Suprapubic skin (tissue), 4 donors: ENCODE results near the gene DUS1L. TPM values are rescaled to one million over a fixed set of nuclear protein-coding genes. Genes with fewer than 3 reads are reported as not detected.

Source experiments
- DNase-seq, 2 donors: peaks; one replicate each; pipeline ENCODE4 v3.0.0-alpha.2; 2019; ENCODE audit warnings: low spot score in 2 of 2
- H3K27ac ChIP-seq: fragments of 200-600 bp; sonication (generic); one replicate; pipeline ENCODE4 v1.5.1; 2019
- H3K27me3 ChIP-seq: fragments of 200-600 bp; sonication (generic); one replicate; pipeline ENCODE4 v1.5.1; 2019
- H3K36me3 ChIP-seq: fragments of 200-600 bp; sonication (generic); one replicate; pipeline ENCODE4 v1.5.1; 2019
- H3K4me1 ChIP-seq: fragments of 200-600 bp; sonication (generic); one replicate; pipeline ENCODE4 v1.5.1; 2019
- H3K4me3 ChIP-seq: fragments of 200-600 bp; sonication (generic); one replicate; pipeline ENCODE4 v1.5.1; 2019; ENCODE audit warnings: mild to moderate bottlenecking
- H3K9me3 ChIP-seq: fragments of 200-600 bp; sonication (generic); one replicate; pipeline ENCODE4 v1.5.1; 2019
- EP300 ChIP-seq: sonication (generic); formaldehyde crosslinking; IDR thresholded peaks from one replicate; pipeline ENCODE4 v1.6.1; 2017; ENCODE audit warnings: antibody characterized with exemption
- POLR2A ChIP-seq, 2 donors: fragments of 450-650 bp; IDR thresholded peaks; one replicate each; pipeline ENCODE4 v1.6.1; 2017; ENCODE audit warnings: antibody characterized with exemption in 2 of 2, mild to moderate bottlenecking in 2 of 2, moderate library complexity in 2 of 2
- POLR2AphosphoS5 ChIP-seq, 3 donors: sonication (generic); formaldehyde crosslinking; IDR thresholded peaks; one replicate each; pipeline ENCODE4 v1.6.1; 2017; ENCODE audit warnings: antibody characterized with exemption in 3 of 3
- WGBS: methylation state at CpG from one replicate; pipeline ENCODE4 v1.1.5; 2018; 5-methylcytosine and 5-hydroxymethylcytosine counted together
- total RNA-seq, 4 donors: library from RNA; depleted of rRNA; stranded (reverse); fragments of >200 nt; gene quantifications; one replicate each; pipeline ENCODE4 v1.1.0, GENCODE V29; 2016
- TF ChIP-seq, protein P1 (sequence below), 2 donors: fragments of 200-600 bp in 1 of 2; fragments of 450-650 bp in 1 of 2; sonication (generic) in 1 of 2; IDR thresholded peaks; one replicate each; pipeline ENCODE4 v1.5.1; 2016 to 2019; ENCODE audit warnings: antibody characterized with exemption in 2 of 2, mild to moderate bottlenecking in 1 of 2, moderate library complexity in 1 of 2

The DUS1L gene
- total RNA-seq, 4 donors from 2014 or later = 79.3 to 176 (median 108) TPM

DNA sequence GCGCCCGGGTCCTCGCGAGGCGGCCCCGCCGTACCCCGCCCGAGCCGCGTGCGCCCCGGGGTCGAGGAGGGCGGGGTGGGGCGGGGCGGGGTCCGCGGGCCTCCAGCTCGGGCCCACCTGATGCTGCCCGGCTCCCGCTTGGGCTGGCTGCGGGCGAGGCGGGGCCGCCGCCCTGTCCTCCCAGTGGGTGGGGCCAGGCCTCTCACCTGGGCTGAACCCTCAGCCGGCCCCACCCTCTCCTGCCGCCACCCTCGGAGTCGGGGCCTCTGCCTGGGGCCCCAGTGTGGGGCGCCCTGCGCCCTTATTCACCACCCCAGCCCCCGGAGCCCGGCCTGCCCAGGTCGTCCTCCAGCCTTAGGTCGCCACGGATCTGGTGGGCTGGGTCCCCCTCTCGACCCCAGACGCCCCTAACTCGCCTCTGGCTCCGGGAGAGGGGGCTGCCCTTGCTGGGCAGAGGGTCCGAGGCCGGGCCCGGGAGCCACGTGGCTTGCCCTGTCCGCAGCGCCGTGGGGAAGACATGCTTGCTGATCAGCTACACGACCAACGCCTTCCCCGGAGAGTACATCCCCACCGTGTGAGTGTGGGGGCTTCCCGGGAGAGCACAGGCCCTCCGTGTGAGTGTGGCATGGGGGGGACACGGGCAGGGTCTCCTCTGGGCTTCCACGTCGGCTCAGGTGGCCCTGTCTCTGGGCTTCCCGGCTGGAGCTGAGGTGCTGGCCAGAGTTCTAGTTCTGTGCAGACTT lies 33.5 kb downstream of the DUS1L start:
- H3K27ac ChIP-seq = no peak overlapping the region
- H3K27me3 ChIP-seq = peaks cover 7% of the 10 kb centered on the region

DNA sequence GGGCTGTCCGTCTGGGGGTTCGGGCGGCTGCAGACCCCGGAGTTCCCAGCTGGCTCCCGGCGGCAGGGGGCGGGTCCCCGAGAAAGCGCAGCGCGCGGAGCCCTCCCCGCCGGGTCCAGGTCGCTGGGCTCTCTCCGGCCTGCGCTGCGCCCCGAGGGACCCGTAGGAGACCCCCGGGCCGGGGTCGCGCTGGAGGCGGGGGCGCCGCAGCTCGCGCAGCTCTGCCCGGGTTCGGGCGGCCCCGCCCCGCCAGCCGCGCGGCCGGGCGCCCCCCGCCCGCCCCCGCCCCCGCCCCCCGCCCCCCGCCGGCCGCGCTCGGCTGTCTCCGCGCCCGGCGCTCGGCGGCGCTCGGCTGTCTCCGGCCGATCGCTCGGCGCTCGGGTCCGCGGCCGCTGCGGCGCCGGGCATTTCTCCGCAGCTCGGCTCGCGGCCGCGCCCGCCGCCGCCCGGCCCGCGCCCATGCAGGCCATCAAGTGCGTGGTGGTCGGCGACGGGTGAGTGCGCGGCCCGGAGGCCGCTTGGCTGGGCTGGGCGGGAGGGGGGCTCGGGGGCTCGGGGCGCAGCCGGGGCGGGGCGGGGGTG lies 34.2 kb downstream of the DUS1L start, which contains the start of gene RAC3:
Gene RAC3, plus strand, starts transcription at position 376 of the 582 bp plus-strand sequence. Its CDS starts 84 bp downstream, at position 460.
- H3K4me3 ChIP-seq = peak within 1 kb of the TSS; percentile 64
- peaks cover 37% of the 10 kb centered on the region for H3K4me1 ChIP-seq
- H3K9me3 ChIP-seq = no peaks in the 10 kb centered on the region
- no peaks in the 10 kb centered on the region for H3K36me3 ChIP-seq
- no peak for TF ChIP-seq POLR2A (IDR thresholded peaks at IDR 0.05)
- no peak for TF ChIP-seq POLR2AphosphoS5 (IDR thresholded peaks at IDR 0.05)
- TF ChIP-seq EP300 = no peak
- TF ChIP-seq, protein P1, sequence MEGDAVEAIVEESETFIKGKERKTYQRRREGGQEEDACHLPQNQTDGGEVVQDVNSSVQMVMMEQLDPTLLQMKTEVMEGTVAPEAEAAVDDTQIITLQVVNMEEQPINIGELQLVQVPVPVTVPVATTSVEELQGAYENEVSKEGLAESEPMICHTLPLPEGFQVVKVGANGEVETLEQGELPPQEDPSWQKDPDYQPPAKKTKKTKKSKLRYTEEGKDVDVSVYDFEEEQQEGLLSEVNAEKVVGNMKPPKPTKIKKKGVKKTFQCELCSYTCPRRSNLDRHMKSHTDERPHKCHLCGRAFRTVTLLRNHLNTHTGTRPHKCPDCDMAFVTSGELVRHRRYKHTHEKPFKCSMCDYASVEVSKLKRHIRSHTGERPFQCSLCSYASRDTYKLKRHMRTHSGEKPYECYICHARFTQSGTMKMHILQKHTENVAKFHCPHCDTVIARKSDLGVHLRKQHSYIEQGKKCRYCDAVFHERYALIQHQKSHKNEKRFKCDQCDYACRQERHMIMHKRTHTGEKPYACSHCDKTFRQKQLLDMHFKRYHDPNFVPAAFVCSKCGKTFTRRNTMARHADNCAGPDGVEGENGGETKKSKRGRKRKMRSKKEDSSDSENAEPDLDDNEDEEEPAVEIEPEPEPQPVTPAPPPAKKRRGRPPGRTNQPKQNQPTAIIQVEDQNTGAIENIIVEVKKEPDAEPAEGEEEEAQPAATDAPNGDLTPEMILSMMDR (IDR thresholded peaks at IDR 0.05) = no peak
- no CpG with 5 or more reads among the region's 96 CpGs for WGBS
- DNase-seq = no peak
- H3K27ac ChIP-seq = peak within 1 kb of the TSS; percentile 77
- peaks cover 7% of the 10 kb centered on the region for H3K27me3 ChIP-seq

More for the DNA sequence above, 33.5 kb downstream of the DUS1L start:
- H3K9me3 ChIP-seq = no peaks in the 10 kb centered on the region
- TF ChIP-seq, protein P1 (IDR thresholded peaks at IDR 0.05) = no peak
- TF ChIP-seq POLR2AphosphoS5 (IDR thresholded peaks at IDR 0.05) (no peak), POLR2A (IDR thresholded peaks at IDR 0.05) (no peak), EP300 (no peak)
- peaks cover 44% of the 10 kb centered on the region for H3K4me1 ChIP-seq
- H3K36me3 ChIP-seq = no peaks in the 10 kb centered on the region
- DNase-seq = no peak
- H3K4me3 ChIP-seq = peak overlapping the region; percentile 64
- 15% methylated on average over 11 of the region's 59 CpGs for WGBS

DNA sequence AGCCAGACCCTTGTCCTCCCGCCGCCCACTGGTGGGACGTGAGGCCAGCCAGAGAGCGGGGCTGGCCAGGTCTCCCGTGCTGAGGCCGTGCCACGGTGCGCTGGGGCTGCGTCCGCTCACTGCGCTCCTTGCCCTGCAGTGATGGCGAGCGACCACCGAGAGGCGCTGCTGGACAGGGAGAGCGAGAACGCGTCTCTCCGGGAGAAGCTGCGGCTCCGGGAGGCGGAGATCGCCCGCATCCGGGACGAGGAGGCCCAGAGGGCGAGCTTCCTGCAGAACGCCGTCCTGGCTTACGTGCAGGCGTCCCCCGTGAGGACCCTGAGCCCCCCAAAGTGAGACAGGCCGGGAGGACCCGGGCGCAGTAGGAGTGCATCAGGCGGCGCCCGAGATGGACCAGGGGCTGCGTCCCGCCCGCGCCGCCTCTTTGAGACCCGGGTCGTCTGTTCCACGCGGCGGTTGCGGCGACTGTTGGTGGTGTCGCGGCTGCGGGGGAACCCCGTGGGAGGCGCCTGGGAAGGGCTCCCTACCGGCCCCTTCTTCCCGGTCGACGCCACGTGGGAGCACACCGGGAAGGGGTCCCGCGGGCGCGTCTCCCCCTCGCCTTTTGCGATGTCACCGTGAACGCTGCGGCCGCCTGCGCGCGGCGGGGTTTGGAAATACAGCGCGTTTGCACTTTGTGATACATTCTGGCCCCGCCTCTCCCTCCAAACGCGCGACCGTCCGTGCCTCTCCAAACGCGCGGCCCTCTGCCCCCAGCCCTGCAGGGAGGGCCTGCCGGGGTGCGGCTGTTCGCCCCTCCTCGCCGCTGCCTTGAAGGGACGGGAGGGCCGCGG lies 34.9 kb downstream of the DUS1L start:
- peak; percentile 90 to 94 for DNase-seq
- Histone ChIP-seq H3K4me1 (peaks cover 30% of the 10 kb centered on the region), H3K9me3 (no peaks in the 10 kb centered on the region), H3K36me3 (no peaks in the 10 kb centered on the region), H3K27me3 (peaks cover 7% of the 10 kb centered on the region), H3K27ac (peak overlapping the region; percentile 77), H3K4me3 (peak overlapping the region; percentile 64)
- 0% methylated on average over 15 of the region's 94 CpGs for WGBS
- no peak for TF ChIP-seq POLR2AphosphoS5 (IDR thresholded peaks at IDR 0.05)
- TF ChIP-seq, protein P1 (IDR thresholded peaks at IDR 0.05) = peak; percentile 90 to 94

DNA sequence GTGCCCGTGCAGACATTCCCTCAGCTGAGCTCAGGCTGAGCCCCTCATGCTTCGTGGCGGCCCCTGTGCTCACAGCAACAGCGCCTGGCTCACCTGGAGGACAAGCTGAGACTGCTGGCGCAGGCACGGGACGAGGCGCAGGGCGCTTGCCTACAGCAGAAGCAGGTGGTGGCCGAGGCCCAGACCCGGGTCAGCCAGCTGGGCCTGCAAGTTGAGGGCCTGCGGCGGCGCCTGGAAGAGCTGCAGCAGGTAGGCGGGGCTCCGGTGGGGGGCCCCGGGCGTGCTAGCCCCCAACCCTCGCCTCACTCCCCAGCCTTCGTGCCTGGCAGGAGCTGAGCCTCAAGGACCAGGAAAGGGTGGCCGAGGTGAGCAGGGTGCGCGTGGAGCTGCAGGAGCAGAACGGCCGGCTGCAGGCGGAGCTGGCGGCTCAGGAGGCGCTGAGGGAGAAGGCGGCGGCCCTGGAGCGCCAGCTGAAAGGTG lies 35.6 kb downstream of the DUS1L start:
- peaks cover 30% of the 10 kb centered on the region for H3K4me1 ChIP-seq
- H3K4me3 ChIP-seq = peak overlapping the region; percentile 64

More for the DNA sequence above, 35.6 kb downstream of the DUS1L start:
- DNase-seq = no peak
- Histone ChIP-seq H3K27ac (no peak overlapping the region), H3K9me3 (no peaks in the 10 kb centered on the region), H3K36me3 (no peaks in the 10 kb centered on the region), H3K27me3 (peaks cover 7% of the 10 kb centered on the region)
- no peak for TF ChIP-seq POLR2AphosphoS5 (IDR thresholded peaks at IDR 0.05)
- no peak for TF ChIP-seq POLR2A (IDR thresholded peaks at IDR 0.05)
- TF ChIP-seq EP300 = no peak
- TF ChIP-seq, protein P1 (IDR thresholded peaks at IDR 0.05) = no peak
- 10% methylated on average over 4 of the region's 31 CpGs for WGBS
